Breast epithelium (tissue), 4 donors: Measurements from ENCODE around the gene SEC63. TPM values are rescaled to one million over a fixed set of nuclear protein-coding genes. Genes with fewer than 3 reads are reported as not detected.
"Not testable (repeated sequence)": the region's sequence is repeated elsewhere in the genome, so short reads cannot be mapped to it uniquely, and the experiment has no call there.

ENCODE experiments used
- DNase-seq, 2 donors: peaks; one replicate each; pipeline ENCODE4 v3.0.0-alpha.2; 2019; ENCODE audit warnings: low spot score in 2 of 2
- H3K27ac ChIP-seq, 2 donors: fragments of 200-600 bp; sonication (generic) in 1 of 2; one replicate each; pipeline ENCODE4 v1.5.1; 2016 to 2019; ENCODE audit warnings: mild to moderate bottlenecking in 1 of 2
- H3K27me3 ChIP-seq, 2 donors: fragments of 200-600 bp; sonication (generic) in 1 of 2; one replicate each; pipeline versions ENCODE4 v1.5.1 to v1.6.0; 2017 to 2019; ENCODE audit warnings: control low read depth in 1 of 2, mild to moderate bottlenecking in 1 of 2
- H3K36me3 ChIP-seq: fragments of 200-600 bp; one replicate; pipeline ENCODE4 v1.5.1; 2019
- H3K4me1 ChIP-seq, 2 donors: fragments of 200-600 bp; sonication (generic); one replicate each; pipeline ENCODE4 v1.5.1; 2016 to 2019; ENCODE audit warnings: control low read depth in 1 of 2
- H3K4me3 ChIP-seq, 3 donors: fragments of 200-600 bp; sonication (generic); 1 replicate in 2 of 3; 2 replicates in 1 of 3; pipeline ENCODE4 v1.5.1; 2016 to 2019; ENCODE audit warnings: mild to moderate bottlenecking in 3 of 3, moderate library complexity in 2 of 3
- H3K9me3 ChIP-seq, 2 donors: fragments of 200-600 bp; sonication (generic) in 1 of 2; one replicate each; pipeline ENCODE4 v1.5.1; 2016 to 2019; ENCODE audit warnings: control low read depth in 1 of 2
- CTCF ChIP-seq, 3 donors: fragments of 450-650 bp; IDR thresholded peaks; one replicate each; pipeline ENCODE4 v1.5.1; 2016 to 2017; ENCODE audit warnings: antibody characterized with exemption in 3 of 3, mild to moderate bottlenecking in 3 of 3, moderate library complexity in 3 of 3
- POLR2A ChIP-seq: fragments of 450-650 bp; IDR thresholded peaks from one replicate; pipeline ENCODE4 v1.6.1; 2016; ENCODE audit warnings: antibody characterized with exemption, mild to moderate bottlenecking, moderate library complexity
- POLR2AphosphoS5 ChIP-seq, 3 donors: sonication (generic); formaldehyde crosslinking; IDR thresholded peaks; one replicate each; pipeline ENCODE4 v1.6.1; 2017; ENCODE audit warnings: antibody characterized with exemption in 3 of 3
- intact Hi-C: fragments of 100-400 bp; cut with DNase I; formaldehyde crosslinking; loops from one replicate; pipeline ENCODE4 v1.15.1; 2023; ENCODE audit warnings: low total_unique reads
- total RNA-seq, 3 donors: library from RNA; depleted of rRNA; stranded (reverse); fragments of >200 nt; gene quantifications; one replicate each; pipeline ENCODE4 v1.1.0, GENCODE V29; 2016

SEC63 gene
- total RNA-seq, 3 donors from 2014 or later, result 48.8 to 60.0 (median 58.7) TPM

GRCh38 chr6:107962723-107963122, 4.7 kb upstream of the SEC63 start:
- no peaks in the 10 kb centered on the region for H3K36me3 ChIP-seq
- H3K4me1 ChIP-seq, result no peaks in the 10 kb centered on the region
- DNase-seq, result no peak
- no peaks in the 10 kb centered on the region for H3K9me3 ChIP-seq
- intact Hi-C loops, result no loop called here
- TF ChIP-seq POLR2AphosphoS5 (IDR thresholded peaks at IDR 0.05) (no peak), CTCF (IDR thresholded peaks at IDR 0.05) (no peak), POLR2A (no peak)
- no peaks in the 10 kb centered on the region for H3K27me3 ChIP-seq
- H3K4me3 ChIP-seq, result no peak overlapping the region
- no peak overlapping the region for H3K27ac ChIP-seq

GRCh38 chr6:107959392-107959791, 1.4 kb upstream of the SEC63 start:
- no peaks in the 10 kb centered on the region for H3K27me3 ChIP-seq
- peaks cover 0 to 11% of the 10 kb centered on the region in 2 donors for H3K4me1 ChIP-seq
- no peaks in the 10 kb centered on the region for H3K36me3 ChIP-seq
- H3K27ac ChIP-seq, result no peak overlapping the region
- no peak for TF ChIP-seq CTCF (IDR thresholded peaks at IDR 0.05)
- no peak for TF ChIP-seq POLR2AphosphoS5 (IDR thresholded peaks at IDR 0.05)
- TF ChIP-seq POLR2A, result no peak
- intact Hi-C loops, result no loop called here
- H3K4me3 ChIP-seq, result no peak overlapping the region
- no peak for DNase-seq
- H3K9me3 ChIP-seq, result no peaks in the 10 kb centered on the region

GRCh38 chr6:107958689-107959362, 818 bp upstream of the SEC63 start:
- intact Hi-C loops, H3K36me3 ChIP-seq, H3K27me3 ChIP-seq, DNase-seq, H3K9me3 ChIP-seq: not testable (repeated sequence)
- Histone ChIP-seq H3K4me1 (peaks cover 0 to 11% of the 10 kb centered on the region in 2 donors), H3K4me3 (peak overlapping the region; percentile 76 to 91 (median 87)), H3K27ac (peak overlapping the region; percentile 90 to 92)

GRCh38 chr6:107957308-107957908, 600 bp downstream of the SEC63 start:
- TF ChIP-seq CTCF (IDR thresholded peaks at IDR 0.05) (no peak), POLR2A (no peak), POLR2AphosphoS5 (IDR thresholded peaks at IDR 0.05) (peak in 1 of 3 donors; percentile 5)
- H3K27ac ChIP-seq, result peak overlapping the region; percentile 90 to 92
- no peaks in the 10 kb centered on the region for H3K9me3 ChIP-seq
- H3K36me3 ChIP-seq, result no peaks in the 10 kb centered on the region
- peak in 1 of 2 donors; percentile 37 for DNase-seq
- intact Hi-C loops, result no loop called here
- H3K4me1 ChIP-seq, result peaks cover 0 to 11% of the 10 kb centered on the region in 2 donors
- H3K27me3 ChIP-seq, result no peaks in the 10 kb centered on the region
- H3K4me3 ChIP-seq, result peak overlapping the region; percentile 76 to 91 (median 87)

GRCh38 chr6:107956586-107957307, 1.3 kb downstream of the SEC63 start:
- peaks cover 0 to 11% of the 10 kb centered on the region in 2 donors for H3K4me1 ChIP-seq

More at GRCh38 chr6:107956586-107957307, 1.3 kb downstream of the SEC63 start:
- Histone ChIP-seq H3K9me3 (no peaks in the 10 kb centered on the region), H3K4me3 (peak overlapping the region; percentile 76 to 91 (median 87)), H3K27me3 (no peaks in the 10 kb centered on the region), H3K27ac (peak overlapping the region; percentile 90 to 92), H3K36me3 (no peaks in the 10 kb centered on the region)
- TF ChIP-seq CTCF (IDR thresholded peaks at IDR 0.05) (no peak), POLR2A (no peak), POLR2AphosphoS5 (IDR thresholded peaks at IDR 0.05) (no peak)
- DNase-seq, result no peak
- intact Hi-C loops, result no loop called here
